ENCODE measurements around the gene CLRN1.

The CLRN1 gene

DNA sequence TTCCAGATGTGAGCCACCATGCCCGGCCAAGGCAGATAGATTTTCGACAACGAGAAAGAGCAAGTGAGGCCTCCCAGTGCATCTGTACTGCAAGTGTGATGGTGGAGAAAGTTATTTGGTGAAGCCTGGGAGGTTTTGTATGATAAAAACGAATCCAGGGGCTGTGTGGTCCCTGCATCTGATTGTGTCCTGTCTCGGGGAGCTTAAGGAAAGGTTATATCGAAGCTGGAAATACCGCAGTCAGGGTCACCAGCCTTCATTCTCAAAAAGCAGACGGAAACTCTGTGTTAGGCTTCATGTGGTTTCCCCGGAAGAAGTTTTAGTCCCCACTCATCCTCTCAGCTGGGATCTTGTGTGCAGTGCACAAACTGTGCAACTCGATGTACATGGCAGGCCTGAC is 70.7 kb downstream of the CLRN1 start:
- TF ChIP-seq, protein P1, sequence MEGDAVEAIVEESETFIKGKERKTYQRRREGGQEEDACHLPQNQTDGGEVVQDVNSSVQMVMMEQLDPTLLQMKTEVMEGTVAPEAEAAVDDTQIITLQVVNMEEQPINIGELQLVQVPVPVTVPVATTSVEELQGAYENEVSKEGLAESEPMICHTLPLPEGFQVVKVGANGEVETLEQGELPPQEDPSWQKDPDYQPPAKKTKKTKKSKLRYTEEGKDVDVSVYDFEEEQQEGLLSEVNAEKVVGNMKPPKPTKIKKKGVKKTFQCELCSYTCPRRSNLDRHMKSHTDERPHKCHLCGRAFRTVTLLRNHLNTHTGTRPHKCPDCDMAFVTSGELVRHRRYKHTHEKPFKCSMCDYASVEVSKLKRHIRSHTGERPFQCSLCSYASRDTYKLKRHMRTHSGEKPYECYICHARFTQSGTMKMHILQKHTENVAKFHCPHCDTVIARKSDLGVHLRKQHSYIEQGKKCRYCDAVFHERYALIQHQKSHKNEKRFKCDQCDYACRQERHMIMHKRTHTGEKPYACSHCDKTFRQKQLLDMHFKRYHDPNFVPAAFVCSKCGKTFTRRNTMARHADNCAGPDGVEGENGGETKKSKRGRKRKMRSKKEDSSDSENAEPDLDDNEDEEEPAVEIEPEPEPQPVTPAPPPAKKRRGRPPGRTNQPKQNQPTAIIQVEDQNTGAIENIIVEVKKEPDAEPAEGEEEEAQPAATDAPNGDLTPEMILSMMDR (IDR thresholded peaks at IDR 0.05; ENCODE audit: borderline replicate concordance, extremely low read depth, low read length, poor library complexity, severe bottlenecking) = no peak
- TF ChIP-seq EZH2 (IDR thresholded peaks at IDR 0.05; ENCODE audit: borderline replicate concordance, low read depth, low read length, severe bottlenecking) = no peak
- H3K79me2 ChIP-seq (ENCODE audit: insufficient read depth, low read length) = no peaks in the 10 kb centered on the region
- H3K9me3 ChIP-seq (ENCODE audit: insufficient read depth, low read length, severe bottlenecking) = no peaks in the 10 kb centered on the region
- DNase-seq (no peak), ATAC-seq (ENCODE audit: insufficient read depth, low read depth) (no peak)
- H3K9ac ChIP-seq (ENCODE audit: low read depth, low read length) = no peak overlapping the region
- H3K4me2 ChIP-seq (ENCODE audit: insufficient read depth, low read length) = no peak overlapping the region
- no peak overlapping the region for H3K27ac ChIP-seq (ENCODE audit: low read length)
- H3K4me1 ChIP-seq (ENCODE audit: insufficient read depth, low read length) = no peaks in the 10 kb centered on the region
- peaks cover 31% of the 10 kb centered on the region for H3K27me3 ChIP-seq (ENCODE audit: insufficient read depth, low read length, poor library complexity)
- no peaks in the 10 kb centered on the region for H3K36me3 ChIP-seq (ENCODE audit: insufficient read depth, low read length)
- no peak overlapping the region for H3K4me3 ChIP-seq (ENCODE audit: low read depth in 1 of 2, low read length in 2 of 2)
- no peaks in the 10 kb centered on the region for H4K20me1 ChIP-seq (ENCODE audit: insufficient read depth, low read length)
- no peak overlapping the region for H2AFZ ChIP-seq (ENCODE audit: low read depth, low read length)

DNA sequence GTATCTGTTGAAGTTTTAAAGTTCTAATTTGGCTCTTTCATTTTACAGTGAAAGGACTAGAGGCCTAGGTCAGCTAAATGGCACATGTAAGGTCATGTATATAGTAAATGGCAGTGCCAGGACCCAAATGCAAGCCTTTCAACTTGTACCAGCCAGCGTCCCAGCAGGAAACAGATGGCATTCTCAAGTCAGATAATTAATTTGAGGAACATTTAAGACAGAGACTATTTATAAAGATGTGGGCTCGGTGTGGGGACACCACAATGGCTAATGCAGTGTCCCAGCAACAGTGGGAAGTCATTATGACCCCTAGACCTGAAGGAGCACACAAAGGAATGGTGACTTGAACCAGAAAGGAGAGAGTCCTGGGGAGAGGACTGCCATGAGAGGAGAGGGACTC is 73.4 kb downstream of the CLRN1 start:
- Histone ChIP-seq H3K9ac (ENCODE audit: low read depth, low read length) (no peak overlapping the region), H2AFZ (ENCODE audit: low read depth, low read length) (no peak overlapping the region), H3K4me1 (ENCODE audit: insufficient read depth, low read length) (no peaks in the 10 kb centered on the region), H4K20me1 (ENCODE audit: insufficient read depth, low read length) (no peaks in the 10 kb centered on the region), H3K79me2 (ENCODE audit: insufficient read depth, low read length) (no peaks in the 10 kb centered on the region), H3K27me3 (ENCODE audit: insufficient read depth, low read length, poor library complexity) (peaks cover 26% of the 10 kb centered on the region), H3K36me3 (ENCODE audit: insufficient read depth, low read length) (no peaks in the 10 kb centered on the region), H3K9me3 (ENCODE audit: insufficient read depth, low read length, severe bottlenecking) (no peaks in the 10 kb centered on the region), H3K4me2 (ENCODE audit: insufficient read depth, low read length) (no peak overlapping the region), H3K27ac (ENCODE audit: low read length) (no peak overlapping the region), H3K4me3 (ENCODE audit: low read depth in 1 of 2, low read length in 2 of 2) (no peak overlapping the region)
- ATAC-seq (ENCODE audit: insufficient read depth, low read depth) (no peak), DNase-seq (no peak)
- TF ChIP-seq, protein P1 (IDR thresholded peaks at IDR 0.05; ENCODE audit: borderline replicate concordance, extremely low read depth, low read length, poor library complexity, severe bottlenecking) = no peak
- no peak for TF ChIP-seq EZH2 (IDR thresholded peaks at IDR 0.05; ENCODE audit: borderline replicate concordance, low read depth, low read length, severe bottlenecking)

DNA sequence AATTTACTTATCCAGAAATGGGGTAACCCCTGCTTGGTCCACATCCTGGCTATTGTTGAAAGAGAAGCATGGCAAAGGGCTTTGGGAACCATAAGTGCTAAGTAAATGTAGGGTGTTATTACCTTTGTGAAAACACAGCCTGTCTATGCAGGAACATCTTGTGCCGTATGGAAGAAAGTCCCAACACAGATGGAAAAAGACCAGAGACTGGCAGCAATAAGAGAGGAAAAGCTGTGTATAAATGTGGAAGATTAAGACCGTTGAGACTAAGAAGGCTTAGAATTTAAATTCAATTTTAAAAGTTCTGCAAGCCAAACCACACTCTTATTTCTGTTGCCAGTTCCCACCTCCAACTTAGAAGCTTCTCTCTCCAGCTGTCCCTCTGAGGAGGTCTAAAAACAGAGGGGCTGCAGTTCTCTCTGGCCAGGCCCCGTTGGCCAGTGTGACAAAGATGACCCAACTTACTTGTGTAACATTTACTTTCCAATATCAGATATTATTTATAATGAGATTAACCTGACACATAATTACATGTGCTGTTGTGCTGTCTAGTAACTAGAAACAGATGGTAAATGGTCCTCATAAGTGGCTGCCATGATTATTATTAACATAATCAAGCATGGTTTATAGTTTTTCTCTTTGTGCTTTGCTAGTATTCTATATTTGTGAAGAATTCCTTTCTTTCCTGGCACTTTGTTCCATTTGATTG is 74.3 kb downstream of the CLRN1 start:
- H3K9me3 ChIP-seq (ENCODE audit: insufficient read depth, low read length, severe bottlenecking) = no peaks in the 10 kb centered on the region
- H3K36me3 ChIP-seq (ENCODE audit: insufficient read depth, low read length) = no peaks in the 10 kb centered on the region
- no peak for DNase-seq
- no peak overlapping the region for H2AFZ ChIP-seq (ENCODE audit: low read depth, low read length)
- H3K4me3 ChIP-seq (ENCODE audit: low read depth in 1 of 2, low read length in 2 of 2) = no peak overlapping the region
- H3K27ac ChIP-seq (ENCODE audit: low read length) = no peak overlapping the region
- ATAC-seq (ENCODE audit: insufficient read depth, low read depth) = no peak
- TF ChIP-seq, protein P1 (IDR thresholded peaks at IDR 0.05; ENCODE audit: borderline replicate concordance, extremely low read depth, low read length, poor library complexity, severe bottlenecking) = no peak
- no peak for TF ChIP-seq EZH2 (IDR thresholded peaks at IDR 0.05; ENCODE audit: borderline replicate concordance, low read depth, low read length, severe bottlenecking)
- H3K27me3 ChIP-seq (ENCODE audit: insufficient read depth, low read length, poor library complexity) = peaks cover 20% of the 10 kb centered on the region
- no peaks in the 10 kb centered on the region for H3K79me2 ChIP-seq (ENCODE audit: insufficient read depth, low read length)
- H3K4me1 ChIP-seq (ENCODE audit: insufficient read depth, low read length) = no peaks in the 10 kb centered on the region
- no peaks in the 10 kb centered on the region for H4K20me1 ChIP-seq (ENCODE audit: insufficient read depth, low read length)
- H3K4me2 ChIP-seq (ENCODE audit: insufficient read depth, low read length) = no peak overlapping the region
- no peak overlapping the region for H3K9ac ChIP-seq (ENCODE audit: low read depth, low read length)

Data from DND-41 (cell line).